Transverse colon (tissue), 4 donors: ENCODE measurements around the gene FHAD1. TPM values are rescaled to one million over a fixed set of nuclear protein-coding genes. Genes with fewer than 3 reads are reported as not detected.
A peak's percentile ranks its signal among the peaks of the same experiment; 100 is the strongest.

Experiments used
- DNase-seq: peaks from one replicate; pipeline ENCODE4 v3.0.0-alpha.2; 2019
- H3K27ac ChIP-seq, 4 donors: fragments of 200-600 bp; sonication (generic); 2 replicates each; pipeline ENCODE4 v1.5.1; 2016 to 2018; ENCODE audit warnings: inconsistent platforms in 4 of 4
- H3K27me3 ChIP-seq: fragments of 200-600 bp; sonication (generic); 2 replicates; pipeline ENCODE4 v1.5.1; 2017; ENCODE audit warnings: inconsistent platforms
- H3K36me3 ChIP-seq, 4 donors: fragments of 200-600 bp; sonication (generic); 2 replicates each; pipeline ENCODE4 v1.5.1; 2017 to 2019; ENCODE audit warnings: inconsistent platforms in 4 of 4
- H3K4me1 ChIP-seq, 4 donors: fragments of 200-600 bp; sonication (generic); 2 replicates each; pipeline ENCODE4 v1.5.1; 2017 to 2020; ENCODE audit warnings: inconsistent platforms in 4 of 4
- H3K4me3 ChIP-seq, 4 donors: fragments of 200-600 bp; sonication (generic); 1 replicate in 1 of 4; 2 replicates in 3 of 4; pipeline versions ENCODE4 v1.5.1 to v1.6.1; 2017 to 2019; ENCODE audit warnings: inconsistent platforms in 4 of 4
- H3K9me3 ChIP-seq, 2 donors: fragments of 200-600 bp; sonication (generic); 2 replicates each; pipeline ENCODE4 v1.5.1; 2017 to 2019; ENCODE audit warnings: inconsistent platforms in 2 of 2
- EP300 ChIP-seq: sonication (generic); formaldehyde crosslinking; IDR thresholded peaks from one replicate; pipeline ENCODE4 v1.6.1; 2017; ENCODE audit warnings: antibody characterized with exemption, low read depth
- POLR2A ChIP-seq: fragments of 450-650 bp; IDR thresholded peaks from one replicate; pipeline ENCODE4 v1.6.1; 2016; ENCODE audit warnings: antibody characterized with exemption, mild to moderate bottlenecking, moderate library complexity
- POLR2AphosphoS5 ChIP-seq, 3 donors: sonication (generic); formaldehyde crosslinking; IDR thresholded peaks; one replicate each; pipeline ENCODE4 v1.6.1; 2016; ENCODE audit warnings: antibody characterized with exemption in 3 of 3
- WGBS, 2 donors: methylation state at CpG; one replicate each; pipeline ENCODE4 v1.1.5; 2018; ENCODE audit warnings: low coverage in 1 of 2; 5-methylcytosine and 5-hydroxymethylcytosine counted together
- in situ Hi-C, 4 donors: fragments of 200-750 bp; cut with MboI; loops; one replicate each; pipeline versions ENCODE4 v1.15.0 to v1.15.1; 2017; ENCODE audit warnings: low sequenced_read_pairs in 3 of 4, low pct_ligation_motif_present in 1 of 4, low pct_unique_long_range_greater_than_20kb in 1 of 4
- intact Hi-C: fragments of 100-400 bp; cut with DNase I; formaldehyde crosslinking; loops from one replicate; pipeline ENCODE4 v1.15.1; 2023; ENCODE audit warnings: low total_unique reads
- total RNA-seq, 4 donors: library from RNA; depleted of rRNA; stranded (reverse); fragments of >200 nt; gene quantifications; one replicate each; pipeline ENCODE4 v1.1.0, GENCODE V29; 2016
- TF ChIP-seq, protein P1 (sequence below), 5 experiments: fragments of 200-600 bp in 3 of 5; fragments of 450-650 bp in 2 of 5; sonication (generic) in 3 of 5; IDR thresholded peaks; 1 replicate in 2 of 5; 2 replicates in 3 of 5; pipeline ENCODE4 v1.5.1; 2016 to 2017; ENCODE audit warnings: antibody characterized with exemption in 5 of 5, inconsistent platforms in 3 of 5, mild to moderate bottlenecking in 2 of 5, moderate library complexity in 1 of 5

The FHAD1 gene
- total RNA-seq, 4 donors from 2014 or later: 0.75 to 0.82 TPM; not detected in 2

DNA sequence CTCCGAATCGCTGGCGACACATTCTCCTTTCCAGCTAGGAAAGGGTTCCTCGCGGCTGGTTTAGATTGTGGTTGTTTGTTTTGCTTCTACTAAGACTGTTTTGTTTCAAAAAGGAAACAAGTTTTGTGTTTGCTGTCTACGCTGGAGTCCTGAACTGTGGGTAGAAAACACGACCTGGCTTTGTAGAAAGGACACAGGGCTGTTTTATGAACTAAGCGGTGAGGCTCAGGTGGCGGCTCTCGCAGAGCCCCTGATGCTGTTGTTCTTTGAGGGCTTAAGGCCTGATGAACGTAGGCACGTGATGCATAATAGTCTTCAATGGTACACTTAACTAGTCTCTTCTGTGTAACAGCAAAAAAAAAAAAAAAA, 27.0 kb upstream of the FHAD1 start:
- H3K36me3 ChIP-seq: no peaks in the 10 kb centered on the region
- no peaks in the 10 kb centered on the region for H3K27me3 ChIP-seq
- no peak for DNase-seq
- in situ Hi-C loops: no loop called here
- H3K27ac ChIP-seq: no peak overlapping the region
- 79 to 80% methylated on average over 7 to 12 of the region's 12 CpGs for WGBS, 2 donors
- peaks cover under 1 to 16% (median 9%) of the 10 kb centered on the region in 4 donors for H3K4me1 ChIP-seq
- H3K4me3 ChIP-seq: no peak overlapping the region
- TF ChIP-seq, protein P1, sequence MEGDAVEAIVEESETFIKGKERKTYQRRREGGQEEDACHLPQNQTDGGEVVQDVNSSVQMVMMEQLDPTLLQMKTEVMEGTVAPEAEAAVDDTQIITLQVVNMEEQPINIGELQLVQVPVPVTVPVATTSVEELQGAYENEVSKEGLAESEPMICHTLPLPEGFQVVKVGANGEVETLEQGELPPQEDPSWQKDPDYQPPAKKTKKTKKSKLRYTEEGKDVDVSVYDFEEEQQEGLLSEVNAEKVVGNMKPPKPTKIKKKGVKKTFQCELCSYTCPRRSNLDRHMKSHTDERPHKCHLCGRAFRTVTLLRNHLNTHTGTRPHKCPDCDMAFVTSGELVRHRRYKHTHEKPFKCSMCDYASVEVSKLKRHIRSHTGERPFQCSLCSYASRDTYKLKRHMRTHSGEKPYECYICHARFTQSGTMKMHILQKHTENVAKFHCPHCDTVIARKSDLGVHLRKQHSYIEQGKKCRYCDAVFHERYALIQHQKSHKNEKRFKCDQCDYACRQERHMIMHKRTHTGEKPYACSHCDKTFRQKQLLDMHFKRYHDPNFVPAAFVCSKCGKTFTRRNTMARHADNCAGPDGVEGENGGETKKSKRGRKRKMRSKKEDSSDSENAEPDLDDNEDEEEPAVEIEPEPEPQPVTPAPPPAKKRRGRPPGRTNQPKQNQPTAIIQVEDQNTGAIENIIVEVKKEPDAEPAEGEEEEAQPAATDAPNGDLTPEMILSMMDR (IDR thresholded peaks at IDR 0.05): no peak
- no peak for TF ChIP-seq POLR2AphosphoS5 (IDR thresholded peaks at IDR 0.05)
- TF ChIP-seq EP300: no peak
- no peak for TF ChIP-seq POLR2A
- H3K9me3 ChIP-seq: no peaks in the 10 kb centered on the region
- intact Hi-C loops: no loop called here

DNA sequence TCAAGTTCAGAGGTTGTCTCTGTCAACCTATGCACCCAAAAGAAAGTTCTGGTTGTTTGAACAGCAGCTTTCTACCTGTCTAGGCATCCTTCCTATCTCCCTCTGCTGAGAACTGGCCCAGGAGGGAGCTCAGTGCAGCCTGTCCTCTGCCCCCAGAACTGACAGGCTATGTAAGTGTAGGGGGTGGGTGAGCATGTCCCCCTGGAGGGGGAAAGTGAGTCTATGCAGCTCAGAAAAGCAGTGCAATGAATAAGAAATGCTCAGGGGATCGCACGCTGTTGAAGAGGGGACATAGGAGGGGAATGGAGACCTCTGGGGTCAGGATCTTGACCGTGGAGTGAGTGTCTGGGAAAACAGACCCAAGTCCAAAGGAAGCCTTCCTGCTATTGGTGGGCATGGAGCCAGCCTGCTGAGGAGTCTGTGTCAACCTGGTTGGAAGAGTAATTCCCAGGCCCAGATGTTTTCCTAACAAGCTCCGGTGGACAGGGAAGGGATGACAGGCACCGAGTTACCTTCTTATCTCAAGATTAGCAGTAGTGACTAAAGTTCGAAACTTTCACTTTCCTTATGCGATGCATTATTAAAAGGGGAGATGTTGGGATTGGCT, 26.1 kb upstream of the FHAD1 start:
- peak; percentile 60 for DNase-seq
- Histone ChIP-seq H3K9me3 (no peaks in the 10 kb centered on the region), H3K4me1 (peaks cover 0 to 11% (median 5%) of the 10 kb centered on the region in 4 donors), H3K27me3 (no peaks in the 10 kb centered on the region), H3K27ac (peak overlapping the region in 3 of 4 donors; percentile 6 to 30 (median 10)), H3K36me3 (no peaks in the 10 kb centered on the region), H3K4me3 (no peak overlapping the region)
- TF ChIP-seq, protein P1 (IDR thresholded peaks at IDR 0.05): peak in 1 of 5 experiments; percentile 36
- no peak for TF ChIP-seq POLR2AphosphoS5 (IDR thresholded peaks at IDR 0.05)
- intact Hi-C loops: no loop called here
- in situ Hi-C loops: no loop called here
- 37 to 54% methylated on average over 3 to 7 of the region's 7 CpGs for WGBS, 2 donors

DNA sequence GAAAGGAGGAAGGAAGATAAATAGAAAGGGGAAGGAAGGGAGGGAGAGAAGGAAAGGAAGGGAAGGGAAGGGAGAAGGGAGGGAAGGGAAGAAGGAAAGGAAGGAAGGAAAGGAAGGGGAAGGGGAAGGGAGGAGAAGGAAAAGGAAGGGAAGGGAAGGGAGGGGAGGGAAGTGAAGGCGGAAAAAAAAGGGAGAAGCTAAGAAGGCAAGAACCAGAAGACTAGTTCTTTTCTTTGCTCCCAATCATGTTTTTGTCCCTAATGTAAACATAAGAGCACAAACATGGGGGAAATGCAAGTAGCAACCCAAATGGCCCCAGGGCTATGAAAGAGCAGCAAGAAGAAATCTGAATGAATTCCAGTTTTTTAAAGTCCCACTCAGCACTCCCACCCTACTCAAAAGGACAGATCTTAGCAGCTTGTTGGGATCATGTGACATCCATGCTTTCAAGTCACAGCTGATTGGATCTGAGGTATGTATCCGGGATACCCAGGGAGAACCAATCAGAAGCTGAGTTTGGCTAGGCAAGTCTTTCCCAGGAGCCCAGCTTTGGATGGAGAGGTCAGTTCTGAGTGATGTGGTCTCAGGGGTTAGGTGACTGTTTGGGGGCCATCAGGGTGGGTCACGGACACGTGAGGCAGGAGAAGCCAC, 24.2 kb upstream of the FHAD1 start:
- TF ChIP-seq POLR2A (no peak), EP300 (no peak), POLR2AphosphoS5 (IDR thresholded peaks at IDR 0.05) (no peak)
- TF ChIP-seq, protein P1 (IDR thresholded peaks at IDR 0.05): no peak
- H3K4me3 ChIP-seq: no peak overlapping the region
- no peaks in the 10 kb centered on the region for H3K36me3 ChIP-seq
- H3K4me1 ChIP-seq: peaks cover 0 to 11% (median 5%) of the 10 kb centered on the region in 4 donors
- 63 to 95% methylated on average over 2 to 4 of the region's 4 CpGs for WGBS, 2 donors
- in situ Hi-C loops (no loop called here), intact Hi-C loops (no loop called here)
- no peak overlapping the region for H3K27ac ChIP-seq
- no peaks in the 10 kb centered on the region for H3K9me3 ChIP-seq
- DNase-seq: no peak
- H3K27me3 ChIP-seq: no peaks in the 10 kb centered on the region

DNA sequence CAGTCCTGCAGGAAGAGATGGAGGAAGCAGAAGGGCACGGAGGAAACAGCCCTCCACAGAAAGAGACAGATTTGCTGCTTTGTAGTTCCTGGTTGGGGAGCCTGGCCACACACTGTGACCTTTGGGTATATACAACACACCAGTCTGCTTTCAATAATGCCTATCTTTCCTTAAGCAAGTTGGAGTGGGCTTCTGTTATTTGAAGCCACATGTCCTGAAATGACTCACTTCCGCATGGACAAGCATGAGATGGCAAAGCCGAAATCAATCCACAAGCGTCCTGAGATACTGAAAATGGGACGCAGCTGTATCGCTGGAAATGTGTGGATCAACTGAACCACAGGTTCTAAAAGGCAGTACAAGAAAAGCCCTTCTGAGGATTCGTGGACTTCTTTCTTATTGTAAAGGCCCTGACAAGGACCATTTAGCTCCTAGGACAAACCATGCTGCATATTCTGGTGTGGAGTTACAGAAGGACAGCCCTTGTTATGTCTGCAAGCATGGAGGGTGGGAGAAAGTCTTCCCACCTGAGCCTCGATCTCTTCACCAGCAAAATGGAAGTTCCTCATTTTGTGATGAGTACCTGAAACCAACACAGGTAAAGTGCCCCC, 22.7 kb upstream of the FHAD1 start:
- TF ChIP-seq EP300 (no peak), POLR2A (no peak), POLR2AphosphoS5 (IDR thresholded peaks at IDR 0.05) (no peak)
- TF ChIP-seq, protein P1 (IDR thresholded peaks at IDR 0.05): no peak
- peak overlapping the region in 1 of 4 donors; percentile 8 for H3K27ac ChIP-seq
- in situ Hi-C loops: no loop called here
- no peaks in the 10 kb centered on the region for H3K9me3 ChIP-seq
- WGBS, 2 donors: 83 to 100% methylated on average over 1 to 8 of the region's 8 CpGs
- no peaks in the 10 kb centered on the region for H3K36me3 ChIP-seq
- intact Hi-C loops: no loop called here
- DNase-seq: no peak
- H3K4me1 ChIP-seq: peaks cover 0 to 14% (median 7%) of the 10 kb centered on the region in 4 donors
- no peaks in the 10 kb centered on the region for H3K27me3 ChIP-seq
- H3K4me3 ChIP-seq: no peak overlapping the region
